Prostate gland (tissue), 2 donors: Measurements from ENCODE around the gene SUCLG1. TPM values are rescaled to one million over a fixed set of nuclear protein-coding genes. Genes with fewer than 3 reads are reported as not detected.

ENCODE experiments used
- DNase-seq: peaks from one replicate; pipeline ENCODE4 v3.0.0-alpha.2; 2019; ENCODE audit warnings: low spot score
- H3K27ac ChIP-seq, 2 donors: fragments of 200-600 bp; sonication (generic); 2 replicates each; pipeline ENCODE4 v1.5.1; 2017 to 2019
- H3K27me3 ChIP-seq: fragments of 200-600 bp; sonication (generic); replicated peaks from 2 replicates; pipeline ENCODE4 v1.5.1; 2019; ENCODE audit not compliant: insufficient read depth
- H3K36me3 ChIP-seq, 2 donors: fragments of 200-600 bp; sonication (generic); 1 replicate in 1 of 2; 2 replicates in 1 of 2; pipeline versions ENCODE4 v1.5.1 to v1.8.1; 2017 to 2019
- H3K4me1 ChIP-seq: fragments of 200-600 bp; sonication (generic); replicated peaks from 2 replicates; pipeline ENCODE4 v1.5.1; 2019
- H3K4me3 ChIP-seq, 2 donors: fragments of 200-600 bp; sonication (generic); 2 replicates each; pipeline ENCODE4 v1.5.1; 2017 to 2019
- H3K9me3 ChIP-seq: fragments of 200-600 bp; sonication (generic); 2 replicates; pipeline ENCODE4 v1.5.1; 2017
- POLR2A ChIP-seq: fragments of 450-650 bp; IDR thresholded peaks from one replicate; pipeline ENCODE4 v1.6.1; 2016; ENCODE audit warnings: antibody characterized with exemption, mild to moderate bottlenecking
- POLR2AphosphoS5 ChIP-seq: sonication (generic); formaldehyde crosslinking; IDR thresholded peaks from one replicate; pipeline ENCODE4 v1.6.1; 2017; ENCODE audit warnings: antibody characterized with exemption
- WGBS: methylation state at CpG from one replicate; pipeline ENCODE4 v1.1.5; 2018; 5-methylcytosine and 5-hydroxymethylcytosine counted together
- intact Hi-C: fragments of 100-400 bp; cut with DNase I; formaldehyde crosslinking; loops from one replicate; pipeline ENCODE4 v1.14.2; 2022
- total RNA-seq, 2 donors: library from RNA; depleted of rRNA; stranded (reverse); fragments of >200 nt; gene quantifications; one replicate each; pipeline ENCODE4 v1.1.0, GENCODE V29; 2016
- TF ChIP-seq, protein P1 (sequence below), 4 experiments: fragments of 200-600 bp in 2 of 4; fragments of 450-650 bp in 2 of 4; sonication (generic) in 2 of 4; IDR thresholded peaks; 1 replicate in 3 of 4; 2 replicates in 1 of 4; pipeline ENCODE4 v1.5.1; 2016 to 2019; ENCODE audit warnings: antibody characterized with exemption in 4 of 4, mild to moderate bottlenecking in 2 of 4, moderate library complexity in 2 of 4

SUCLG1 gene
- total RNA-seq, 2 donors from 2014 or later = 50.3 to 92.2 TPM

DNA sequence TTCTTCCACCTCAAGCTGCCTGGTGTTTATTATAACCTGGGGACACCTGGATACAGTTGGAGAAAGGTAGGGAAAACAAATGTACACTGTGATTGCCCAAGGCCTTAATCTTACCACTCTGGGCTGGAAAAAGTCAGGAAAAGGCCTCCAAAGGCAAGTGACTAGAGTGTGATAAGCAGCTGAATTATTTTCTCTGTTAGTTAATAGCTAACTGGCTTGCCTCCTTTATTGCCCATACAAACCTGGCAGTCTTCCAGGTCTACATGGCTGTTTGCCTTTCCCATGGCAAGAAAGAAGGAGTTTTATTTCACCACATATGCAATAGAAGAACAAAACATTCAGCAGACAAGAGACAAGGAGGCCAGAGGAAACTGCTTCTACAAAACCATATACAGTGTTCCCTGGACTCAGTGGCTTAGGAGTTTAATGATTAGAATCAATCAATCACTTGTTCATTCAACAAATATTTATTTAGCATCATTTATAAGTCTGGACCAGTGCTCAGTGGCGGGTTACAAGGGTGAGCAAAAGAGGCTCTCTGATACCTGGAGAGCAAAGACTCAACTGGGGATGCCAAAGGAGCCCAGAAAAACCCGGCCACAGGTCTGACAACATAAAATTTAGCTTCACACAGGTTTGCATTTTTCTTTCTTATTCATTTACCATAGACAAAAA lies 27.5 kb upstream of the SUCLG1 start:
- TF ChIP-seq, protein P1, sequence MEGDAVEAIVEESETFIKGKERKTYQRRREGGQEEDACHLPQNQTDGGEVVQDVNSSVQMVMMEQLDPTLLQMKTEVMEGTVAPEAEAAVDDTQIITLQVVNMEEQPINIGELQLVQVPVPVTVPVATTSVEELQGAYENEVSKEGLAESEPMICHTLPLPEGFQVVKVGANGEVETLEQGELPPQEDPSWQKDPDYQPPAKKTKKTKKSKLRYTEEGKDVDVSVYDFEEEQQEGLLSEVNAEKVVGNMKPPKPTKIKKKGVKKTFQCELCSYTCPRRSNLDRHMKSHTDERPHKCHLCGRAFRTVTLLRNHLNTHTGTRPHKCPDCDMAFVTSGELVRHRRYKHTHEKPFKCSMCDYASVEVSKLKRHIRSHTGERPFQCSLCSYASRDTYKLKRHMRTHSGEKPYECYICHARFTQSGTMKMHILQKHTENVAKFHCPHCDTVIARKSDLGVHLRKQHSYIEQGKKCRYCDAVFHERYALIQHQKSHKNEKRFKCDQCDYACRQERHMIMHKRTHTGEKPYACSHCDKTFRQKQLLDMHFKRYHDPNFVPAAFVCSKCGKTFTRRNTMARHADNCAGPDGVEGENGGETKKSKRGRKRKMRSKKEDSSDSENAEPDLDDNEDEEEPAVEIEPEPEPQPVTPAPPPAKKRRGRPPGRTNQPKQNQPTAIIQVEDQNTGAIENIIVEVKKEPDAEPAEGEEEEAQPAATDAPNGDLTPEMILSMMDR (IDR thresholded peaks at IDR 0.05) = no peak
- TF ChIP-seq POLR2A = no peak
- TF ChIP-seq POLR2AphosphoS5 = peak; percentile 65
- DNase-seq = peak; percentile 81
- intact Hi-C loops = no loop called here
- peak overlapping the region; percentile 30 to 52 for H3K27ac ChIP-seq
- H3K4me3 ChIP-seq = no peak overlapping the region
- no peaks in the 10 kb centered on the region for H3K27me3 ChIP-seq
- no peaks in the 10 kb centered on the region for H3K4me1 ChIP-seq
- 29% methylated on average over 2 of the region's 2 CpGs for WGBS
- no peaks in the 10 kb centered on the region for H3K36me3 ChIP-seq
- no peaks in the 10 kb centered on the region for H3K9me3 ChIP-seq

DNA sequence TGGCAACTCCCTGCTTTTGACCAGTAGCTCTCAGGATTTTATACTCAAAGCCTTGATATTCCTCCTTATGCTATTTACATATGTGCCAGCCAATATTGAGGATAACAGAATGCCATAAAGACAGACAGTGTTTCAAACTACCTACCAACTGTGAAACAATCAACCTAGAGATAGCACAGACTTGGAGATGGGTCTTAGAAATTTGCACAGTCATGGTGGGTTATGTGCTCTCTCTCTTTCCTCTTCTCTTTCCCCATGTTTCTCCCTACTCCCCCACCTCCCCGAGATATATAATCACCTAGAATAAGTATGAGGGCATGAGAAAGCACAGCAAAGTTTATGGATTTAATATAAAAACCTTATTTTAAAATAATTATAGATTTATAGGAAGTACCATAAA lies 24.2 kb upstream of the SUCLG1 start:
- no peaks in the 10 kb centered on the region for H3K27me3 ChIP-seq
- H3K4me1 ChIP-seq = no peaks in the 10 kb centered on the region
- no peak overlapping the region for H3K4me3 ChIP-seq
- H3K9me3 ChIP-seq = no peaks in the 10 kb centered on the region
- H3K36me3 ChIP-seq = no peaks in the 10 kb centered on the region
- H3K27ac ChIP-seq = no peak overlapping the region
- DNase-seq = no peak
- WGBS = 86% methylated on average over 1 of the region's 1 CpG
- TF ChIP-seq POLR2A (no peak), POLR2AphosphoS5 (no peak)
- TF ChIP-seq, protein P1 (IDR thresholded peaks at IDR 0.05) = no peak
- intact Hi-C loops = no loop called here

DNA sequence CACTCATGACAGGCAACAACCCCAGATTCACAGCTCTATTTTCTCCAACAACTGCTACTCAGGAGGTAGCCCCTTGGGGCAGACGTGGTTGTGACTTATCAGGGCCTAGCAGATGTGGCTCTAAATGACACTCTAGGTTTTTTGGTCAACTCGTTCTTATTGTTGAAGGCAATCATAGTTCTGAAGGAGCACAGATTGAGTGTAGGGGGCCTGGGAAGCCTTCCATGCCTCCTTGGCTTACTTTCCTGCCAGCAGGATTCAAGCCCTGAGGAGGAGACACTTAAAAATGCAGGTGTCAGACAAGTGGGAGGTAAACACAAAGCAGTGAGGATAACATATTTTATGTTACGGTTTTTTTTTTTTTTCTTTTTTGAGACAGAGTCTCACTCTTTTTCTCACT lies 23.5 kb upstream of the SUCLG1 start:
- H3K27ac ChIP-seq = no peak overlapping the region
- no peak for DNase-seq
- H3K27me3 ChIP-seq = no peaks in the 10 kb centered on the region
- H3K36me3 ChIP-seq = no peaks in the 10 kb centered on the region
- TF ChIP-seq POLR2A (no peak), POLR2AphosphoS5 (no peak)
- TF ChIP-seq, protein P1 (IDR thresholded peaks at IDR 0.05) = no peak
- no peaks in the 10 kb centered on the region for H3K4me1 ChIP-seq
- H3K9me3 ChIP-seq = no peaks in the 10 kb centered on the region
- intact Hi-C loops = no loop called here
- WGBS = 49% methylated on average over 3 of the region's 3 CpGs
- no peak overlapping the region for H3K4me3 ChIP-seq

DNA sequence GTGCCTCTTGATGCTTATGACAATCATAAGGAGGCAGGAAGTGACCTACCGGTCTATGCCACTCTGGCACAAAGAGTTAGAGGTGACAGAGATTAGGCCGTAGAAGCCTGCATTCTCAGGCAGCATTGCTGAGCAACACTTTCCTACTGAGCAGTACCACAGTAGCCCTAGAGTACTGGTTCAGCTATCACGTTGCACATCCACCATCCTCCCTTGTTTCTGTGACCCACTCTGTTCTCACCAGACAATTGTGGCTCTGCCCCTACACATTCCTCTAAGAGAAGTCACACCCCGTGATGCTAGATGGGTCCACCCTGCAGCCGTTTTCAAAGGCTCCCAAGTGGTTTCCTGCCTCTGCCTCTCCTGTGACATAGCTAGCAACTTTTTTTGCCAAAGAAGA lies 22.6 kb upstream of the SUCLG1 start:
- Histone ChIP-seq H3K9me3 (no peaks in the 10 kb centered on the region), H3K4me3 (no peak overlapping the region), H3K36me3 (no peaks in the 10 kb centered on the region), H3K27ac (no peak overlapping the region), H3K4me1 (no peaks in the 10 kb centered on the region), H3K27me3 (no peaks in the 10 kb centered on the region)
- intact Hi-C loops = no loop called here
- WGBS = 41% methylated on average over 5 of the region's 5 CpGs
- no peak for TF ChIP-seq POLR2AphosphoS5
- TF ChIP-seq, protein P1 (IDR thresholded peaks at IDR 0.05) = no peak
- TF ChIP-seq POLR2A = no peak
- DNase-seq = no peak

DNA sequence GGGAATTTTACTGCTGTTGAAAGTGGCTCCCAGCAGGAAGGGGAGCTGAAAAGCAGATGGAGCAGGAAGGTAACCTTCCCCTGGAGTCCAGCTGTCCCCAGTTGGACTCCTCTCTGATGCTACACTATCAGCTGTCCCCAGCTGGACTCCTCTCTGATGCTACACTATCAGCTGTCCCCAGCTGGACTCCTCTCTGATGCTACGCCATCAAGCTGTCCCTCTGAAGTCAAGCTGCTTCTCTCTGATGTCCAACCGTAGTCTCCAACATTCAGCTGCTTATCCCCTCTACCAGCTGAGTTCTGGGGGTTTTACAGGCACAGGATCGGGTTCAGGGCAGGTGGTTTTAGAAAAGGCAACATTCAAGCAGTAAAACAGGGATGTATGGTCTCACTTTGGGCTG lies 19.8 kb upstream of the SUCLG1 start:
- Histone ChIP-seq H3K4me1 (no peaks in the 10 kb centered on the region), H3K27ac (no peak overlapping the region), H3K27me3 (no peaks in the 10 kb centered on the region), H3K4me3 (no peak overlapping the region), H3K9me3 (no peaks in the 10 kb centered on the region), H3K36me3 (no peaks in the 10 kb centered on the region)
- WGBS = 97% methylated on average over 3 of the region's 3 CpGs
- TF ChIP-seq POLR2AphosphoS5 (no peak), POLR2A (no peak)
- TF ChIP-seq, protein P1 (IDR thresholded peaks at IDR 0.05) = no peak
- intact Hi-C loops = no loop called here
- no peak for DNase-seq
